HFFc6 (cell line): ENCODE results near the gene MACF1. TPM values are rescaled to one million over a fixed set of nuclear protein-coding genes. Genes with fewer than 3 reads are reported as not detected.

ENCODE experiments used
- DNase-seq: peaks from one replicate; pipeline ENCODE4 v3.0.0-alpha.2; 2018
- H3K27ac Mint-ChIP-seq: 2 replicates; pipeline ENCODE4 v1.8.0; 2020; ENCODE audit warnings: mild to moderate bottlenecking, mixed read lengths
- H3K27me3 Mint-ChIP-seq: 2 replicates; pipeline ENCODE4 v1.8.0; 2021; ENCODE audit warnings: mild to moderate bottlenecking, moderate library complexity, mixed read lengths; ENCODE audit not compliant: insufficient read depth
- H3K36me3 Mint-ChIP-seq: 2 replicates; pipeline ENCODE4 v1.8.0; 2021; ENCODE audit warnings: low read depth, mixed read lengths
- H3K4me1 Mint-ChIP-seq: 2 replicates; pipeline ENCODE4 v1.8.0; 2020; ENCODE audit warnings: low read depth, mixed read lengths
- H3K4me3 Mint-ChIP-seq: 2 replicates; pipeline ENCODE4 v1.8.0; 2020; ENCODE audit warnings: mild to moderate bottlenecking, moderate library complexity, mixed read lengths
- H3K9me3 Mint-ChIP-seq: 2 replicates; pipeline ENCODE4 v1.8.0; 2020; ENCODE audit warnings: mild to moderate bottlenecking, mixed read lengths
- CTCF ChIP-seq: fragments of 200-600 bp; sonication (generic); IDR thresholded peaks from 2 replicates; pipeline ENCODE4 v1.5.0; 2021; ENCODE audit warnings: antibody characterized with exemption, mild to moderate bottlenecking
- total RNA-seq, 6 experiments: library from RNA; stranded (reverse); fragmentation: NEBNext Ultra II Directional; extraction: Animal tissue kit (Norgen Biotek cat#: 25700); gene quantifications; 2 replicates in 1 of 6; 3 replicates in 5 of 6; pipeline ENCODE4 v1.2.3, GENCODE V29; 2021

Gene MACF1
- total RNA-seq, 6 experiments from 2014 or later: 201 to 308 (median 223) TPM

- H3K36me3 Mint-ChIP-seq: peaks cover 61% of the 10 kb centered on the region
Observed at GRCh38 chr1:39425634-39426033, 221.1 kb downstream of the MACF1 start.

GRCh38 chr1:39426346-39426745 lies 221.9 kb downstream of the MACF1 start:
- TF ChIP-seq CTCF: no peak
- Mint-ChIP-seq H3K9me3 (no peaks in the 10 kb centered on the region), H3K27ac (no peak overlapping the region; the same call in 1 of the 2 replicates), H3K4me1 (peaks cover 35% of the 10 kb centered on the region), H3K27me3 (no peaks in the 10 kb centered on the region), H3K36me3 (peaks cover 69% of the 10 kb centered on the region), H3K4me3 (no peak overlapping the region)
- DNase-seq: no peak

More at GRCh38 chr1:39425634-39426033, 221.1 kb downstream of the MACF1 start:
- H3K27me3 Mint-ChIP-seq: no peaks in the 10 kb centered on the region
- no peaks in the 10 kb centered on the region for H3K9me3 Mint-ChIP-seq
- no peak for DNase-seq
- H3K4me3 Mint-ChIP-seq: no peak overlapping the region
- no peak overlapping the region; the same call in 1 of the 2 replicates for H3K27ac Mint-ChIP-seq
- H3K4me1 Mint-ChIP-seq: peaks cover 28% of the 10 kb centered on the region
- TF ChIP-seq CTCF: no peak

DNA sequence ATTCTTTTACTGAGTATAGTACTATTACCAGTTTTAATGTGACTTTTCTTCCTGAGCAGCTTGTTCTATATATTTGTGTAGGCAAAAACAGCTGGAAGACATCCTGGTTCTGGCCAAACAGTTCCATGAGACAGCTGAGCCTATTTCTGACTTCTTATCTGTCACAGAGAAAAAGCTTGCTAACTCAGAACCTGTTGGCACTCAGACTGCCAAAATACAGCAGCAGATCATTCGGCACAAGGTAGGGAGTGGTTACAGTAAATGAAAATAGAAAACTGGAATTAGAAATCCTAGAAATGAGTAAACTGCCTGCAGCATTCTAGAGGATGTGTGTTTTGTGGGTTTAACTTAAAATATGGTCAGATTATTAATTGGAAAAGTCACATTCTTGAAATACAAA lies 222.9 kb downstream of the MACF1 start:
- Mint-ChIP-seq H3K27me3 (no peaks in the 10 kb centered on the region), H3K4me1 (peaks cover 44% of the 10 kb centered on the region), H3K36me3 (peaks cover 73% of the 10 kb centered on the region), H3K4me3 (no peak overlapping the region), H3K9me3 (no peaks in the 10 kb centered on the region), H3K27ac (peak overlapping the region; percentile 20; the same call in 1 of the 2 replicates)
- DNase-seq: no peak
- no peak for TF ChIP-seq CTCF

- Mint-ChIP-seq H3K4me3 (no peak overlapping the region), H3K4me1 (peaks cover 44% of the 10 kb centered on the region), H3K27me3 (no peaks in the 10 kb centered on the region), H3K9me3 (no peaks in the 10 kb centered on the region), H3K27ac (no peak overlapping the region), H3K36me3 (peaks cover 72% of the 10 kb centered on the region)
- TF ChIP-seq CTCF: no peak
- no peak for DNase-seq
Observed at GRCh38 chr1:39427912-39428311, 223.4 kb downstream of the MACF1 start.

DNA sequence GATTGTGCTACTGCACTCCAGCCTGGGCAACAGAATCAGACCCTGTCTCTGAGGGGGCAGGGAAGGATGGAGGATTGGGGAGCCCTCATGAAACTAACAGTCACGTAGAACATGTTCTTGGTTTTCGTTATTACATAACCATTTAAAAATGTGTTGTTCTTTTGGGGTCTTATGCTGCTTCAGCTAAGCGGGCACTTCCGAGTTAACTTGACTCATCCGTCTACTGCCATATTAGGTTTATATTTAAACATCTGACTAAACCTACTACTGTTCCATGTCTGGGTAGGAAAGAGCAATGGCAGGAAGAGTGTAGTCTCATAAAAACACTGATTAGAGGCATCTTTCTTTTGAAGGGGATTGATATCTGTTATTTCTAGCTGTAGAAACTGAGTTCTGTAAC lies 227.4 kb downstream of the MACF1 start:
- TF ChIP-seq CTCF: no peak
- 0 out of 2 replicates have a peak overlapping the region, but pooled peaks have one; percentile 42 for H3K27ac Mint-ChIP-seq
- no peak for DNase-seq
- no peaks in the 10 kb centered on the region; the same call in 1 of the 2 replicates for H3K27me3 Mint-ChIP-seq
- peaks cover 73% of the 10 kb centered on the region for H3K36me3 Mint-ChIP-seq
- H3K4me1 Mint-ChIP-seq: peaks cover 40% of the 10 kb centered on the region
- H3K4me3 Mint-ChIP-seq: no peak overlapping the region
- no peaks in the 10 kb centered on the region for H3K9me3 Mint-ChIP-seq
